HEK293 (cell line): ENCODE results near the gene LEO1.

Experiments
- GLIS1 ChIP-seq: fragments of 450-650 bp; formaldehyde crosslinking; IDR thresholded peaks from 2 replicates; pipeline ENCODE4 v1.5.1; 2016; ENCODE audit warnings: missing biosample characterization, missing genetic modification characterization
- GLIS2 ChIP-seq: fragments of 450-650 bp; formaldehyde crosslinking; IDR thresholded peaks from 2 replicates; pipeline ENCODE4 v1.5.1; 2016; ENCODE audit warnings: missing biosample characterization, missing genetic modification characterization
- HOXD13 ChIP-seq: sonication (generic); formaldehyde crosslinking; IDR thresholded peaks from 2 replicates; pipeline ENCODE4 v1.8.0; 2022; ENCODE audit warnings: missing genetic modification reagents, borderline replicate concordance
- KLF16 ChIP-seq: fragments of 450-650 bp; formaldehyde crosslinking; IDR thresholded peaks from 2 replicates; pipeline ENCODE4 v1.5.1; 2017; ENCODE audit warnings: missing biosample characterization, missing genetic modification characterization
- SP7 ChIP-seq: fragments of 450-650 bp; formaldehyde crosslinking; IDR thresholded peaks from 2 replicates; pipeline ENCODE4 v1.5.1; 2016; ENCODE audit warnings: missing biosample characterization, missing genetic modification characterization
- ZBTB20 ChIP-seq: fragments of 450-650 bp; formaldehyde crosslinking; IDR thresholded peaks from 2 replicates; pipeline ENCODE4 v1.5.1; 2016; ENCODE audit warnings: missing biosample characterization, missing genetic modification characterization
- ZEB2 ChIP-seq: fragments of 450-650 bp; formaldehyde crosslinking; IDR thresholded peaks from 2 replicates; pipeline ENCODE4 v1.5.1; 2016; ENCODE audit warnings: missing biosample characterization, missing genetic modification characterization
- ZFP41 ChIP-seq: fragments of 450-650 bp; formaldehyde crosslinking; IDR thresholded peaks from 2 replicates; pipeline ENCODE4 v1.5.1; 2016; ENCODE audit warnings: missing biosample characterization, missing genetic modification characterization, borderline replicate concordance
- ZIC2 ChIP-seq: fragments of 450-650 bp; formaldehyde crosslinking; IDR thresholded peaks from 2 replicates; pipeline ENCODE4 v1.5.1; 2016; ENCODE audit warnings: missing biosample characterization, missing genetic modification characterization
- ZNF112 ChIP-seq: fragments of 450-650 bp; formaldehyde crosslinking; IDR thresholded peaks from 2 replicates; pipeline ENCODE4 v1.5.0; 2017; ENCODE audit warnings: missing biosample characterization, missing genetic modification characterization
- ZNF132 ChIP-seq: fragments of 450-650 bp; formaldehyde crosslinking; IDR thresholded peaks from 2 replicates; pipeline ENCODE4 v1.5.1; 2017; ENCODE audit warnings: missing biosample characterization, missing genetic modification characterization, borderline replicate concordance
- ZNF24 ChIP-seq: fragments of 450-650 bp; formaldehyde crosslinking; IDR thresholded peaks from 2 replicates; pipeline ENCODE4 v1.5.1; 2016; ENCODE audit warnings: missing biosample characterization, missing genetic modification characterization
- ZNF311 ChIP-seq: fragments of 450-650 bp; formaldehyde crosslinking; IDR thresholded peaks from 2 replicates; pipeline ENCODE4 v1.5.1; 2017; ENCODE audit warnings: missing biosample characterization, missing genetic modification characterization, borderline replicate concordance
- ZNF473 ChIP-seq: fragments of 450-650 bp; formaldehyde crosslinking; IDR thresholded peaks from 2 replicates; pipeline ENCODE4 v1.5.1; 2017; ENCODE audit warnings: missing biosample characterization, missing genetic modification characterization
- ZNF600 ChIP-seq: fragments of 450-650 bp; formaldehyde crosslinking; IDR thresholded peaks from 2 replicates; pipeline ENCODE4 v1.5.1; 2016; ENCODE audit warnings: missing biosample characterization, missing genetic modification characterization
- ZNF660 ChIP-seq: fragments of 450-650 bp; IDR thresholded peaks from 2 replicates; pipeline ENCODE4 v1.5.1; 2018; ENCODE audit warnings: missing biosample characterization, mild to moderate bottlenecking, missing genetic modification characterization
- ZNF707 ChIP-seq: fragments of 450-650 bp; formaldehyde crosslinking; IDR thresholded peaks from 2 replicates; pipeline ENCODE4 v1.5.1; 2016; ENCODE audit warnings: missing biosample characterization, missing genetic modification characterization
- ZNF747 ChIP-seq: fragments of 450-650 bp; formaldehyde crosslinking; IDR thresholded peaks from 2 replicates; pipeline ENCODE4 v1.5.1; 2016; ENCODE audit warnings: missing biosample characterization, missing genetic modification characterization
- ZNF791 ChIP-seq: fragments of 450-650 bp; formaldehyde crosslinking; IDR thresholded peaks from 2 replicates; pipeline ENCODE4 v1.5.1; 2016; ENCODE audit warnings: missing biosample characterization, missing genetic modification characterization
- TF ChIP-seq, protein P1 (sequence below): fragments of 450-650 bp; formaldehyde crosslinking; IDR thresholded peaks from 2 replicates; pipeline ENCODE4 v1.5.1; 2016; ENCODE audit warnings: missing biosample characterization, missing genetic modification characterization, borderline replicate concordance
- TF ChIP-seq, protein P2 (sequence below): fragments of 450-650 bp; formaldehyde crosslinking; IDR thresholded peaks from 2 replicates; pipeline ENCODE4 v1.5.1; 2016; ENCODE audit warnings: missing biosample characterization, missing genetic modification characterization
- TF ChIP-seq, protein P3 (sequence below): fragments of 450-650 bp; formaldehyde crosslinking; IDR thresholded peaks from 2 replicates; pipeline ENCODE4 v1.5.1; 2016; ENCODE audit warnings: missing biosample characterization, missing genetic modification characterization
- TF ChIP-seq, protein P4 (sequence below): fragments of 450-650 bp; formaldehyde crosslinking; IDR thresholded peaks from 2 replicates; pipeline ENCODE4 v1.5.1; 2017; ENCODE audit warnings: missing biosample characterization, missing genetic modification characterization
- TF ChIP-seq, protein P5 (sequence below): fragments of 450-650 bp; formaldehyde crosslinking; IDR thresholded peaks from 2 replicates; pipeline ENCODE4 v1.5.1; 2016; ENCODE audit warnings: missing biosample characterization, missing genetic modification characterization
- TF ChIP-seq, protein P6 (sequence below): fragments of 450-650 bp; formaldehyde crosslinking; IDR thresholded peaks from 2 replicates; pipeline ENCODE4 v1.5.1; 2016; ENCODE audit warnings: missing biosample characterization, missing genetic modification characterization, low read depth

Gene LEO1

DNA sequence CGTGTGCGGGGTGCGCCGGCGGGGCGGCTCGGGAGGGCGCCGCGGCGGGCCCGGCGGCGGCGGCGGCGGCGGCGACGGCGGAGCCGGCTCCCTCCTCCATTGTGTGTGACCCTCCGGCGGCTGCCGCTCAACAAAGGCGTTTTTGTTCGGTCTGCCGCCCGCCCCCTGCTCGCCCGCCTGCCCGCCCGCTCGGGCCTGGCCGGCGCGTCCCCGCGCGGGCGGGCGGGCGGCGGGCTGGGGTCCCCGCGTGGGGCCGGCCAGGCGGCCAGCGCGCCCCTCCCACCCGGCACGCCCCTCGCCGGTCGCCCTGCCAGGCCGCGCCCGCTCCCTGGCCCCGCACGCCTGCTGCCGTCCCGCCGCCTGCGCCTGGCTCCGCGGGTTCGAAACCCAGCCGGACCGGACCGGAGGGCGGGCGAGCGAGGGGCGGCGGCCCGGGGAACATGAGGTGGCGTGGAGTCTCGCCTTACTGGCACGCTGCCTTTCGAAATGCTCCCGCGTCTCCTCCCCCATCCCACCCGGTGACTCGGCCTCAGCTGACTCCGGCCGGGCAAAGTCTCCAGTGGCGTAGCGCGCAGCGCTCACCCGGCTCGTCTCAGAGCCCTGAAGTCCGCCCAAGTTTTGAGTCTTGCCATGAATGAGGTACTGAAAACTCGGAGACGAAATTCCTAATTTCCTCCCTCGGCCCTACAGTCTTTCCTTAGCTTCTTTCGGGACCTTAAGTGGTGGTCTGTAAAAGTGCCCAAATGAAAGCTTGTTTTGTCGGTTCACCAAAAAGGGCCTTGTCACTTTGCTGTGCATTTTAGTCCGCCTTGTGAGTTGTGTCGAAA lies 48.0 kb upstream of the LEO1 start (continued):
- TF ChIP-seq ZNF112 (tag by site-specific recombination) = no peak
- TF ChIP-seq ZNF473 (tag by site-specific recombination) = no peak
- TF ChIP-seq, protein P1, sequence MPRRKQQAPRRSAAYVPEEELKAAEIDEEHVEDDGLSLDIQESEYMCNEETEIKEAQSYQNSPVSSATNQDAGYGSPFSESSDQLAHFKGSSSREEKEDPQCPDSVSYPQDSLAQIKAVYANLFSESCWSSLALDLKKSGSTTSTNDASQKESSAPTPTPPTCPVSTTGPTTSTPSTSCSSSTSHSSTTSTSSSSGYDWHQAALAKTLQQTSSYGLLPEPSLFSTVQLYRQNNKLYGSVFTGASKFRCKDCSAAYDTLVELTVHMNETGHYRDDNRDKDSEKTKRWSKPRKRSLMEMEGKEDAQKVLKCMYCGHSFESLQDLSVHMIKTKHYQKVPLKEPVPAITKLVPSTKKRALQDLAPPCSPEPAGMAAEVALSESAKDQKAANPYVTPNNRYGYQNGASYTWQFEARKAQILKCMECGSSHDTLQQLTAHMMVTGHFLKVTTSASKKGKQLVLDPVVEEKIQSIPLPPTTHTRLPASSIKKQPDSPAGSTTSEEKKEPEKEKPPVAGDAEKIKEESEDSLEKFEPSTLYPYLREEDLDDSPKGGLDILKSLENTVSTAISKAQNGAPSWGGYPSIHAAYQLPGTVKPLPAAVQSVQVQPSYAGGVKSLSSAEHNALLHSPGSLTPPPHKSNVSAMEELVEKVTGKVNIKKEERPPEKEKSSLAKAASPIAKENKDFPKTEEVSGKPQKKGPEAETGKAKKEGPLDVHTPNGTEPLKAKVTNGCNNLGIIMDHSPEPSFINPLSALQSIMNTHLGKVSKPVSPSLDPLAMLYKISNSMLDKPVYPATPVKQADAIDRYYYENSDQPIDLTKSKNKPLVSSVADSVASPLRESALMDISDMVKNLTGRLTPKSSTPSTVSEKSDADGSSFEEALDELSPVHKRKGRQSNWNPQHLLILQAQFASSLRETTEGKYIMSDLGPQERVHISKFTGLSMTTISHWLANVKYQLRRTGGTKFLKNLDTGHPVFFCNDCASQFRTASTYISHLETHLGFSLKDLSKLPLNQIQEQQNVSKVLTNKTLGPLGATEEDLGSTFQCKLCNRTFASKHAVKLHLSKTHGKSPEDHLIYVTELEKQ (tag by site-specific recombination) = no peak
- TF ChIP-seq ZEB2 (tag by site-specific recombination) = peak; percentile 44; the same call in 1 of the 2 replicates
- TF ChIP-seq ZNF311 (tag by site-specific recombination) = no peak
- no peak for TF ChIP-seq ZNF132 (tag by site-specific recombination)
- peak; percentile 19; the same call in 1 of the 2 replicates for TF ChIP-seq ZBTB20 (tag by site-specific recombination)
- TF ChIP-seq ZNF24 = no peak
- TF ChIP-seq, protein P2, sequence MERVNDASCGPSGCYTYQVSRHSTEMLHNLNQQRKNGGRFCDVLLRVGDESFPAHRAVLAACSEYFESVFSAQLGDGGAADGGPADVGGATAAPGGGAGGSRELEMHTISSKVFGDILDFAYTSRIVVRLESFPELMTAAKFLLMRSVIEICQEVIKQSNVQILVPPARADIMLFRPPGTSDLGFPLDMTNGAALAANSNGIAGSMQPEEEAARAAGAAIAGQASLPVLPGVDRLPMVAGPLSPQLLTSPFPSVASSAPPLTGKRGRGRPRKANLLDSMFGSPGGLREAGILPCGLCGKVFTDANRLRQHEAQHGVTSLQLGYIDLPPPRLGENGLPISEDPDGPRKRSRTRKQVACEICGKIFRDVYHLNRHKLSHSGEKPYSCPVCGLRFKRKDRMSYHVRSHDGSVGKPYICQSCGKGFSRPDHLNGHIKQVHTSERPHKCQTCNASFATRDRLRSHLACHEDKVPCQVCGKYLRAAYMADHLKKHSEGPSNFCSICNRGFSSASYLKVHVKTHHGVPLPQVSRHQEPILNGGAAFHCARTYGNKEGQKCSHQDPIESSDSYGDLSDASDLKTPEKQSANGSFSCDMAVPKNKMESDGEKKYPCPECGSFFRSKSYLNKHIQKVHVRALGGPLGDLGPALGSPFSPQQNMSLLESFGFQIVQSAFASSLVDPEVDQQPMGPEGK (tag by site-specific recombination) = peak; percentile 33; the same call in 1 of the 2 replicates
- TF ChIP-seq, protein P3, sequence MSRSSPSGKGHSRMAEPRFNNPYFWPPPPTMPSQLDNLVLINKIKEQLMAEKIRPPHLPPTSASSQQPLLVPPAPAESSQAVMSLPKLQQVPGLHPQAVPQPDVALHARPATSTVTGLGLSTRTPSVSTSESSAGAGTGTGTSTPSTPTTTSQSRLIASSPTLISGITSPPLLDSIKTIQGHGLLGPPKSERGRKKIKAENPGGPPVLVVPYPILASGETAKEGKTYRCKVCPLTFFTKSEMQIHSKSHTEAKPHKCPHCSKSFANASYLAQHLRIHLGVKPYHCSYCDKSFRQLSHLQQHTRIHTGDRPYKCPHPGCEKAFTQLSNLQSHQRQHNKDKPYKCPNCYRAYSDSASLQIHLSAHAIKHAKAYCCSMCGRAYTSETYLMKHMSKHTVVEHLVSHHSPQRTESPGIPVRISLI (tag by site-specific recombination) = no peak
- TF ChIP-seq, protein P4, sequence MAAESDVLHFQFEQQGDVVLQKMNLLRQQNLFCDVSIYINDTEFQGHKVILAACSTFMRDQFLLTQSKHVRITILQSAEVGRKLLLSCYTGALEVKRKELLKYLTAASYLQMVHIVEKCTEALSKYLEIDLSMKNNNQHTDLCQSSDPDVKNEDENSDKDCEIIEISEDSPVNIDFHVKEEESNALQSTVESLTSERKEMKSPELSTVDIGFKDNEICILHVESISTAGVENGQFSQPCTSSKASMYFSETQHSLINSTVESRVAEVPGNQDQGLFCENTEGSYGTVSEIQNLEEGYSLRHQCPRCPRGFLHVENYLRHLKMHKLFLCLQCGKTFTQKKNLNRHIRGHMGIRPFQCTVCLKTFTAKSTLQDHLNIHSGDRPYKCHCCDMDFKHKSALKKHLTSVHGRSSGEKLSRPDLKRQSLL (tag by site-specific recombination) = no peak
- no peak for TF ChIP-seq ZNF707
- peak; percentile 42; the same call in 1 of the 2 replicates for TF ChIP-seq GLIS2 (tag by site-specific recombination)
- peak; percentile 53 for TF ChIP-seq SP7 (tag by site-specific recombination)
- no peak for TF ChIP-seq HOXD13 (CRISPR knock-in tag)
- TF ChIP-seq GLIS1 (tag by site-specific recombination) = peak; percentile 40; the same call in 1 of the 2 replicates
- no peak for TF ChIP-seq ZNF747 (tag by site-specific recombination)
- no peak for TF ChIP-seq ZNF791 (tag by site-specific recombination)
- TF ChIP-seq, protein P5, sequence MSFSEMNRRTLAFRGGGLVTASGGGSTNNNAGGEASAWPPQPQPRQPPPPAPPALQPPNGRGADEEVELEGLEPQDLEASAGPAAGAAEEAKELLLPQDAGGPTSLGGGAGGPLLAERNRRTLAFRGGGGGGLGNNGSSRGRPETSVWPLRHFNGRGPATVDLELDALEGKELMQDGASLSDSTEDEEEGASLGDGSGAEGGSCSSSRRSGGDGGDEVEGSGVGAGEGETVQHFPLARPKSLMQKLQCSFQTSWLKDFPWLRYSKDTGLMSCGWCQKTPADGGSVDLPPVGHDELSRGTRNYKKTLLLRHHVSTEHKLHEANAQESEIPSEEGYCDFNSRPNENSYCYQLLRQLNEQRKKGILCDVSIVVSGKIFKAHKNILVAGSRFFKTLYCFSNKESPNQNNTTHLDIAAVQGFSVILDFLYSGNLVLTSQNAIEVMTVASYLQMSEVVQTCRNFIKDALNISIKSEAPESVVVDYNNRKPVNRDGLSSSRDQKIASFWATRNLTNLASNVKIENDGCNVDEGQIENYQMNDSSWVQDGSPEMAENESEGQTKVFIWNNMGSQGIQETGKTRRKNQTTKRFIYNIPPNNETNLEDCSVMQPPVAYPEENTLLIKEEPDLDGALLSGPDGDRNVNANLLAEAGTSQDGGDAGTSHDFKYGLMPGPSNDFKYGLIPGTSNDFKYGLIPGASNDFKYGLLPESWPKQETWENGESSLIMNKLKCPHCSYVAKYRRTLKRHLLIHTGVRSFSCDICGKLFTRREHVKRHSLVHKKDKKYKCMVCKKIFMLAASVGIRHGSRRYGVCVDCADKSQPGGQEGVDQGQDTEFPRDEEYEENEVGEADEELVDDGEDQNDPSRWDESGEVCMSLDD (tag by site-specific recombination) = no peak
- peak; percentile 61; the same call in 1 of the 2 replicates for TF ChIP-seq ZNF600 (tag by site-specific recombination)
- TF ChIP-seq KLF16 (tag by site-specific recombination) = peak; percentile 85
- peak; percentile 77 for TF ChIP-seq ZNF660
- TF ChIP-seq ZIC2 (tag by site-specific recombination) = 0 out of 2 replicates have a peak, but pooled peaks have one; percentile 22
- no peak for TF ChIP-seq ZFP41 (tag by site-specific recombination)
- TF ChIP-seq, protein P6, sequence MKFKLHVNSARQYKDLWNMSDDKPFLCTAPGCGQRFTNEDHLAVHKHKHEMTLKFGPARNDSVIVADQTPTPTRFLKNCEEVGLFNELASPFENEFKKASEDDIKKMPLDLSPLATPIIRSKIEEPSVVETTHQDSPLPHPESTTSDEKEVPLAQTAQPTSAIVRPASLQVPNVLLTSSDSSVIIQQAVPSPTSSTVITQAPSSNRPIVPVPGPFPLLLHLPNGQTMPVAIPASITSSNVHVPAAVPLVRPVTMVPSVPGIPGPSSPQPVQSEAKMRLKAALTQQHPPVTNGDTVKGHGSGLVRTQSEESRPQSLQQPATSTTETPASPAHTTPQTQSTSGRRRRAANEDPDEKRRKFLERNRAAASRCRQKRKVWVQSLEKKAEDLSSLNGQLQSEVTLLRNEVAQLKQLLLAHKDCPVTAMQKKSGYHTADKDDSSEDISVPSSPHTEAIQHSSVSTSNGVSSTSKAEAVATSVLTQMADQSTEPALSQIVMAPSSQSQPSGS (tag by site-specific recombination) = no peak
